Peyer's patch (tissue), 4 donors: ENCODE results near the gene PROM2. TPM values are rescaled to one million over a fixed set of nuclear protein-coding genes. Genes with fewer than 3 reads are reported as not detected.
"Not testable (repeated sequence)": the region's sequence is repeated elsewhere in the genome, so short reads cannot be mapped to it uniquely, and the experiment has no call there.

Experiments used
- DNase-seq, 3 donors: peaks; one replicate each; pipeline ENCODE4 v3.0.0-alpha.2; 2017 to 2019
- H3K27ac ChIP-seq, 4 donors: fragments of 200-600 bp; sonication (generic); one replicate each; pipeline ENCODE4 v1.5.1; 2016 to 2019
- H3K27me3 ChIP-seq, 2 donors: fragments of 200-600 bp; sonication (generic); one replicate each; pipeline ENCODE4 v1.5.1; 2019
- H3K36me3 ChIP-seq, 3 donors: fragments of 200-600 bp; sonication (generic); one replicate each; pipeline ENCODE4 v1.5.1; 2016 to 2019
- H3K4me1 ChIP-seq, 4 donors: fragments of 200-600 bp; sonication (generic); one replicate each; pipeline ENCODE4 v1.5.1; 2016 to 2019
- H3K4me3 ChIP-seq, 4 donors: fragments of 200-600 bp; sonication (generic); 1 replicate in 3 of 4; 2 replicates in 1 of 4; pipeline ENCODE4 v1.5.1; 2016 to 2019; ENCODE audit warnings: mild to moderate bottlenecking in 1 of 4
- H3K9me3 ChIP-seq, 4 donors: fragments of 200-600 bp; sonication (generic); one replicate each; pipeline ENCODE4 v1.5.1; 2016 to 2019; ENCODE audit warnings: mild to moderate bottlenecking in 1 of 4
- CTCF ChIP-seq, 6 experiments: fragments of 450-650 bp in 4 of 6; fragments of 200-600 bp in 2 of 6; sonication (generic) in 1 of 6; IDR thresholded peaks; one replicate each; pipeline ENCODE4 v1.5.1; 2017 to 2019; ENCODE audit warnings: antibody characterized with exemption in 6 of 6, mild to moderate bottlenecking in 3 of 6, moderate library complexity in 1 of 6
- POLR2A ChIP-seq, 2 donors: fragments of 450-650 bp; IDR thresholded peaks; one replicate each; pipeline ENCODE4 v1.5.1; 2017; ENCODE audit warnings: antibody characterized with exemption in 2 of 2, mild to moderate bottlenecking in 2 of 2, moderate library complexity in 2 of 2
- total RNA-seq, 4 donors: library from RNA; depleted of rRNA; stranded (reverse); fragments of >200 nt; gene quantifications; one replicate each; pipeline ENCODE4 v1.1.0, GENCODE V29; 2016

Gene PROM2
- total RNA-seq, 4 donors from 2014 or later, result 13.1 to 68.9 (median 39.2) TPM

- Histone ChIP-seq H3K27ac (no peak overlapping the region), H3K4me1 (no peaks in the 10 kb centered on the region), H3K27me3 (no peaks in the 10 kb centered on the region), H3K36me3 (no peaks in the 10 kb centered on the region), H3K9me3 (no peaks in the 10 kb centered on the region), H3K4me3 (no peak overlapping the region)
- TF ChIP-seq POLR2A (IDR thresholded peaks at IDR 0.05) (no peak), CTCF (IDR thresholded peaks at IDR 0.05) (no peak)
- DNase-seq, result peak in 1 of 3 donors; percentile 26
These were observed 7.3 kb upstream of the PROM2 start for GRCh38 chr2:95266781-95267430.

- Histone ChIP-seq H3K4me3 (no peak overlapping the region), H3K9me3 (no peaks in the 10 kb centered on the region), H3K36me3 (no peaks in the 10 kb centered on the region), H3K27me3 (no peaks in the 10 kb centered on the region), H3K27ac (no peak overlapping the region), H3K4me1 (no peaks in the 10 kb centered on the region)
- no peak for TF ChIP-seq POLR2A (IDR thresholded peaks at IDR 0.05)
- TF ChIP-seq CTCF (IDR thresholded peaks at IDR 0.05), result no peak
- peak in 1 of 3 donors; percentile 32 for DNase-seq
These were observed 6.6 kb upstream of the PROM2 start for GRCh38 chr2:95267458-95268210.

- no peaks in the 10 kb centered on the region for H3K4me1 ChIP-seq
- no peak for DNase-seq
- H3K4me3 ChIP-seq, result no peak overlapping the region
- no peaks in the 10 kb centered on the region for H3K27me3 ChIP-seq
- H3K9me3 ChIP-seq, result no peaks in the 10 kb centered on the region
- no peaks in the 10 kb centered on the region for H3K36me3 ChIP-seq
- TF ChIP-seq CTCF (IDR thresholded peaks at IDR 0.05) (no peak), POLR2A (IDR thresholded peaks at IDR 0.05) (no peak)
- H3K27ac ChIP-seq, result no peak overlapping the region
These were observed 5.8 kb upstream of the PROM2 start for GRCh38 chr2:95268211-95269035.

GRCh38 chr2:95269036-95269680 is 5.1 kb upstream of the PROM2 start:
- peak in 1 of 3 donors; percentile 28 for DNase-seq
- Histone ChIP-seq H3K36me3 (no peaks in the 10 kb centered on the region), H3K4me3 (no peak overlapping the region), H3K27ac (no peak overlapping the region), H3K9me3 (no peaks in the 10 kb centered on the region), H3K4me1 (peaks cover 0 to 1% (median 0%) of the 10 kb centered on the region in 4 donors), H3K27me3 (no peaks in the 10 kb centered on the region)
- no peak for TF ChIP-seq POLR2A (IDR thresholded peaks at IDR 0.05)
- no peak for TF ChIP-seq CTCF (IDR thresholded peaks at IDR 0.05)

- DNase-seq, H3K27me3 ChIP-seq: not testable (repeated sequence)
These were observed 4.5 kb upstream of the PROM2 start for GRCh38 chr2:95269745-95270144.

More at GRCh38 chr2:95269745-95270144, 4.5 kb upstream of the PROM2 start:
- H3K36me3 ChIP-seq, H3K4me1 ChIP-seq, H3K4me3 ChIP-seq, H3K27ac ChIP-seq, H3K9me3 ChIP-seq: not testable (repeated sequence)
